Esophagus squamous epithelium (tissue), 5 donors: ENCODE results near the gene RABGAP1L. TPM values are rescaled to one million over a fixed set of nuclear protein-coding genes. Genes with fewer than 3 reads are reported as not detected.

Source experiments
- DNase-seq: peaks from one replicate; lab custom pipeline; 2025; lab: John Stamatoyannopoulos, UW
- H3K27ac ChIP-seq, 4 donors: fragments of 200-600 bp; sonication (generic); one replicate each; pipeline ENCODE4 v1.5.1; 2016 to 2019; ENCODE audit warnings: mild to moderate bottlenecking in 1 of 4
- H3K27me3 ChIP-seq, 4 donors: fragments of 200-600 bp; sonication (generic); 1 replicate in 3 of 4; 2 replicates in 1 of 4; pipeline versions ENCODE4 v1.5.1 to v1.6.0; 2017 to 2021; ENCODE audit warnings: antibody characterized with exemption in 1 of 4
- H3K36me3 ChIP-seq, 3 donors: fragments of 200-600 bp; sonication (generic); one replicate each; pipeline ENCODE4 v1.5.1; 2016 to 2019
- H3K4me1 ChIP-seq, 3 donors: fragments of 200-600 bp; sonication (generic); one replicate each; pipeline ENCODE4 v1.5.1; 2017 to 2019
- H3K4me3 ChIP-seq, 4 donors: fragments of 200-600 bp; sonication (generic); 1 replicate in 3 of 4; 2 replicates in 1 of 4; pipeline ENCODE4 v1.5.1; 2016 to 2019; ENCODE audit warnings: mild to moderate bottlenecking in 2 of 4, moderate library complexity in 1 of 4
- H3K9me3 ChIP-seq, 3 donors: fragments of 200-600 bp; sonication (generic); one replicate each; pipeline ENCODE4 v1.5.1; 2016 to 2019
- POLR2A ChIP-seq, 4 donors: fragments of 450-650 bp; IDR thresholded peaks; one replicate each; pipeline ENCODE4 v1.6.1; 2017; ENCODE audit warnings: antibody characterized with exemption in 4 of 4, mild to moderate bottlenecking in 4 of 4, moderate library complexity in 3 of 4
- WGBS, 2 donors: methylation state at CpG; one replicate each; pipeline ENCODE4 v1.1.5; 2018; 5-methylcytosine and 5-hydroxymethylcytosine counted together
- intact Hi-C: fragments of 100-400 bp; cut with DNase I; formaldehyde crosslinking; loops from one replicate; pipeline ENCODE4 v1.15.0; 2022
- total RNA-seq, 4 donors: library from RNA; depleted of rRNA; stranded (reverse); fragments of >200 nt; gene quantifications; one replicate each; pipeline ENCODE4 v1.1.0, GENCODE V29; 2016
- TF ChIP-seq, protein P1 (sequence below), 6 experiments: fragments of 450-650 bp in 4 of 6; fragments of 200-600 bp in 2 of 6; sonication (generic) in 2 of 6; IDR thresholded peaks; one replicate each; pipeline ENCODE4 v1.5.1; 2016 to 2019; ENCODE audit warnings: antibody characterized with exemption in 6 of 6, mild to moderate bottlenecking in 4 of 6, moderate library complexity in 4 of 6
- donor health status: DM: yes; HTN: yes; CAD: no.

Gene RABGAP1L
- total RNA-seq, 4 donors from 2014 or later: 35.7 to 45.6 (median 41.0) TPM

DNA sequence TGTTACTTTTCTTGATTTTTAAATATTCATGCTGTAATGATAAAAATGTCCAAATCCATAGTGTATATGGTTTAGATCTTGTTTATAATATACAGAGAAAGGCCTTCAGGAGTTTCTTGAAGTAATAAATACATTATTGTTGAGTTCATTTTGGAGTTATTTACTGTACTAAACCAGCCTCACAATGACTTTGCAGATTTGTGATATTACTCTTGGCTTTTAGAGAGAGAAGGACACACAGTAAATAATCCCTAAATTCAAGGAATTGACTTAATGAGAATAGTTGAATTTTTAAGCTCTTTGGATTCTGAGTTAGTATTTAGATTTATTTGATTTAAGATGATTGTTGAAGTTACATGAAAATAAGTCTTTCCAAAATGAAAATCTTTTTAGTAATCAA, 38.9 kb downstream of the RABGAP1L start:
- no peaks in the 10 kb centered on the region for H3K36me3 ChIP-seq
- H3K27ac ChIP-seq: no peak overlapping the region
- H3K4me1 ChIP-seq: no peaks in the 10 kb centered on the region
- no peaks in the 10 kb centered on the region for H3K27me3 ChIP-seq
- H3K9me3 ChIP-seq: no peaks in the 10 kb centered on the region
- intact Hi-C loops: no loop called here
- H3K4me3 ChIP-seq: no peak overlapping the region
- no peak for DNase-seq
- TF ChIP-seq, protein P1, sequence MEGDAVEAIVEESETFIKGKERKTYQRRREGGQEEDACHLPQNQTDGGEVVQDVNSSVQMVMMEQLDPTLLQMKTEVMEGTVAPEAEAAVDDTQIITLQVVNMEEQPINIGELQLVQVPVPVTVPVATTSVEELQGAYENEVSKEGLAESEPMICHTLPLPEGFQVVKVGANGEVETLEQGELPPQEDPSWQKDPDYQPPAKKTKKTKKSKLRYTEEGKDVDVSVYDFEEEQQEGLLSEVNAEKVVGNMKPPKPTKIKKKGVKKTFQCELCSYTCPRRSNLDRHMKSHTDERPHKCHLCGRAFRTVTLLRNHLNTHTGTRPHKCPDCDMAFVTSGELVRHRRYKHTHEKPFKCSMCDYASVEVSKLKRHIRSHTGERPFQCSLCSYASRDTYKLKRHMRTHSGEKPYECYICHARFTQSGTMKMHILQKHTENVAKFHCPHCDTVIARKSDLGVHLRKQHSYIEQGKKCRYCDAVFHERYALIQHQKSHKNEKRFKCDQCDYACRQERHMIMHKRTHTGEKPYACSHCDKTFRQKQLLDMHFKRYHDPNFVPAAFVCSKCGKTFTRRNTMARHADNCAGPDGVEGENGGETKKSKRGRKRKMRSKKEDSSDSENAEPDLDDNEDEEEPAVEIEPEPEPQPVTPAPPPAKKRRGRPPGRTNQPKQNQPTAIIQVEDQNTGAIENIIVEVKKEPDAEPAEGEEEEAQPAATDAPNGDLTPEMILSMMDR (IDR thresholded peaks at IDR 0.05): no peak

DNA sequence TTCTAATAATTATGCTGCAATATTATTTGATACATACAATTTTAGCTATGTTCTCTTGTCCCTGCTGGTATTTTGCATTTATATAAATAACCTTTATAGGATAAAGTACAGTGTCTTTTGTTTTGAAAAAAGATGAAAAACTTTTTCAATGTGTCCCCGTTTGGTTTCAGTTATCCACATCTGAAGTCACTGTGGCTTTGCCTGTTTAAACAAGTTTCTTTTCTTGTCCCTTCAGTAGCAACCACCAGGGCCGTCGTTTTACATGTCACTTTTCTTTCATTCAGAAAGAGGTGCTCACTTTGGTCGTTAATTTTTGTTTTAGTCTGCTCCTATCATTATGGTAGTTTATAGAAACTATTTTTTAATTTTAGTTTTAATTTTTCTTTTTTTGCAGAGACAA, 41.4 kb downstream of the RABGAP1L start:
- no peaks in the 10 kb centered on the region for H3K4me1 ChIP-seq
- TF ChIP-seq, protein P1 (IDR thresholded peaks at IDR 0.05): no peak
- TF ChIP-seq POLR2A (IDR thresholded peaks at IDR 0.05): no peak
- H3K9me3 ChIP-seq: no peaks in the 10 kb centered on the region
- 63 to 73% methylated on average over 4 of the region's 4 CpGs for WGBS, 2 donors
- H3K27ac ChIP-seq: no peak overlapping the region
- H3K27me3 ChIP-seq: no peaks in the 10 kb centered on the region
- no peaks in the 10 kb centered on the region for H3K36me3 ChIP-seq
- DNase-seq: no peak
- intact Hi-C loops: no loop called here
- no peak overlapping the region for H3K4me3 ChIP-seq

DNA sequence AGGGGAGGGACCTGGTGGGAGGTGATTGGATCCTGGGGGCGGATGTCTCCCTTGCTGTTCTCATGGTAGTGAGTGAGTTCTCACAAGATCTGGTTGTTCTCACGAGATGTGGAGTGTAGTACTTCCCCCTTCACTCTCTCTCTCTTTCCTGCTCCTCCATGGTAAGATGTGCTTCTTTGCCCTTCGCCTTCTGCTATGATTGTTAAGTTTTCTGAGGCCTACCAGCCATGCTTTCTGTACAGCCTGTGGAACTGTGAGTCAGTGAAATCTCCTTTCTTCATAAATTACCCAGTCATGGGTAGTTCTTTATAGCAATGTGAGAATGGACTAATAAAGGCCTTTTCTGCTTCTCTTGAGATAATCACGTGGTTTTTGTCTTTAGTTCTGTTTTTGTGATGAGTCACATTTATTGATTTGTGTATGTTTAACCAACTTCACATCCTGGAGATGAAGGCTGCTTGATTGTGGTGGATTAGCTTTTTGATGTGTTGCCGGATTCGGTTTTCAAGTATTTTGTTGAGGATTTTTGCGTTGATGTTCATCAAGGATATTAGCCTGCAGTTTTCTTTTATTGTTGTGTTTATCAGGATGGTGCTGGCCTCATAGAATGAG, 45.5 kb downstream of the RABGAP1L start:
- no peak for DNase-seq
- WGBS, 2 donors: 62 to 84% methylated on average over 7 of the region's 7 CpGs
- Histone ChIP-seq H3K4me3 (no peak overlapping the region), H3K27ac (no peak overlapping the region), H3K4me1 (no peaks in the 10 kb centered on the region), H3K9me3 (peaks cover 0 to 5% (median 0%) of the 10 kb centered on the region in 3 donors), H3K27me3 (no peaks in the 10 kb centered on the region), H3K36me3 (no peaks in the 10 kb centered on the region)
- intact Hi-C loops: no loop called here
- no peak for TF ChIP-seq POLR2A (IDR thresholded peaks at IDR 0.05)
- TF ChIP-seq, protein P1 (IDR thresholded peaks at IDR 0.05): no peak

DNA sequence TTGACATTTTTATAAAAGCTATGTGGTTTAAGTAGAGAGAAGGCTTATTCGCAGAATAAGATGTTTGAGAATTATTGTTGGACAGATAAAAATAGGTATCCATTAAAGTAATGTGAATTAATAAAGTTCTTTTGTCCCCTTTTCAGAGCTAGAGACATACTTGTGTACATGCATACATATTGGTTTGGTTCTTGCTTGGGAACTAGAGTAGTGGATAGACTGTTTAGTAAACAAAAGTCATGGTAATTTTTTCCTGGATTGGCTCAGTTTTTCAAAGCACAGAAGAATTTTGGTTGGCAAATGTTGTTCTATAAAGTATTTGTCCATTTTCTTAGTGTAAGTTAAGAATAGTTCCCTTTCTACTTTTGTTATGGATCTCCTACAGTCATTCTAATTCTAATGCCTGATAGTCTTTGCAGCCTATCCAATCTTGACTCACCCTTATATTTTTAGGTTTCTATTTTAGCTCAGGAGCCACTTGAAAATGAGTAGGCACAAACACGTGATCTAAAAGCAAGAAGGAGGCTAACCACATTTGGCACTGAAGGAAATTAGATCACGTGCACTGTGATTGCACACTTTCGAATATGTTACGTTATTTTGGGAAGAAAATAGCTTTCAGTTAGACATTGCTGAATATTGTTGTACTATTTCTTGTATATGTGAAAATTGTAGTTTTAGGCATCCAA, 47.0 kb downstream of the RABGAP1L start:
- Histone ChIP-seq H3K36me3 (no peaks in the 10 kb centered on the region), H3K27ac (no peak overlapping the region), H3K27me3 (no peaks in the 10 kb centered on the region), H3K4me3 (no peak overlapping the region), H3K9me3 (peaks cover 0 to 5% (median 0%) of the 10 kb centered on the region in 3 donors), H3K4me1 (no peaks in the 10 kb centered on the region)
- TF ChIP-seq, protein P1 (IDR thresholded peaks at IDR 0.05): no peak
- TF ChIP-seq POLR2A (IDR thresholded peaks at IDR 0.05): no peak
- DNase-seq: no peak
- intact Hi-C loops: no loop called here
- 62 to 75% methylated on average over 5 of the region's 5 CpGs for WGBS, 2 donors

DNA sequence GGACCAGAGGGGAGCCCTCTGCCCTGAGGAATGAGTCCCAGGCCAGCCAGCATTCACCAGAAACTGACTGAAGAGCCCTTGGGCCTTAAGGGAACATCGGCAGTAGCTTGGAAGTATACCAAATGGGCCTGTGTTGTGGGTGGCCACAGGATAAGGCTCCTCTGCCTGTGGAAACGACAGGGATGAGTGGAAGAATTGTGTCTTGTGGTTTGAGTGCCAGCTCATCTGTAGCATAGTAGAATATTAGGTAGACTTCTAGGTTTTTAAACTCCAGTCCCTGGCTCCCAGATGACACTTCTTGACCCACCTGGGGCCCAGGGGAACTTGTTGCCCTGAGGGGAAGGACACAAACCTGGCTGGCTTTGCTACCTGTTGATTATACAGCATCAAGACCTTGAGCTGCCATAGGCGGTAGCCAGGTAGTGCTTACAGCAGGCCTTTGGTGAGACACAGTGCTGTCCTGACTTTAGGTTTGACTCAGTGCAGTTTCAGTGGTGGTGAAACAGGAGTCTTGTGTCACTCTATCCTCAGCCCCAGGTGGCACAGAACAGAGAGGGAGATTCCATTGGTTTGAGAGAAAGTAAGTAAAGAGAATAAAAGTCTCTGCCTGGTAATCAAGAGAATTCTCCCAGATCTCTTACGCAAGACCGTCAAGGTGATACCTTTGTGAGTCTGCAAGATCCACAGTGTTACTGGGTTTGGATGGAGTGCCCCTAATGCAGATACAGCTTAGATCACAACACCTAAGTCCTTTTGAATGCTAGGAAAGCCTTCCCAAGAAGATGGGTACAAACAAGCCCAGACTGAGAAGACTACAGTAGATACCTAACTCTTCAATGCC, 50.2 kb downstream of the RABGAP1L start:
- intact Hi-C loops: no loop called here
- Histone ChIP-seq H3K9me3 (peaks cover 0 to 5% (median 0%) of the 10 kb centered on the region in 3 donors), H3K27me3 (no peaks in the 10 kb centered on the region), H3K4me3 (no peak overlapping the region), H3K27ac (no peak overlapping the region), H3K36me3 (no peaks in the 10 kb centered on the region), H3K4me1 (no peaks in the 10 kb centered on the region)
- WGBS, 2 donors: 78 to 88% methylated on average over 2 to 4 of the region's 5 CpGs
- TF ChIP-seq, protein P1 (IDR thresholded peaks at IDR 0.05): no peak
- no peak for TF ChIP-seq POLR2A (IDR thresholded peaks at IDR 0.05)
- DNase-seq: no peak
